OCI-LY3 (cell line): ENCODE data around the gene RELN.

ENCODE experiments used
- H2AFZ ChIP-seq: fragments of 200-600, 300-600 bp; shearing (Covaris generic); 2 replicates; pipeline ENCODE4 v1.6.0; 2014; ENCODE audit warnings: antibody characterized with exemption, low read depth, low read length
- H3K27ac ChIP-seq: fragments of 200-600, 300-600 bp; sonication (generic); 2 replicates; pipeline ENCODE4 v1.5.1; 2014; ENCODE audit warnings: mild to moderate bottlenecking, low read length, moderate library complexity, mixed read lengths
- H3K27me3 ChIP-seq: fragments of 200-600, 300-600 bp; sonication (generic); 2 replicates; pipeline ENCODE4 v1.6.1; 2014; ENCODE audit warnings: low read depth, low read length, mixed read lengths
- H3K36me3 ChIP-seq: fragments of 200-600, 300-600 bp; sonication (generic); replicated peaks from 2 replicates; pipeline ENCODE3; 2014; ENCODE audit warnings: low read depth, low read length, mixed read lengths
- H3K4me1 ChIP-seq: fragments of 300-600, 200-600 bp; sonication (generic); 2 replicates; pipeline ENCODE4 v1.6.1; 2014; ENCODE audit warnings: low read length, mixed read lengths
- H3K4me2 ChIP-seq: fragments of 200-600, 300-600 bp; sonication (generic); 2 replicates; pipeline ENCODE4 v1.6.1; 2014; ENCODE audit warnings: low read length, mixed read lengths
- H3K4me3 ChIP-seq: fragments of 300-600, 200-600 bp; sonication (generic); 2 replicates; pipeline ENCODE4 v1.5.1; 2014; ENCODE audit warnings: antibody characterized with exemption, mild to moderate bottlenecking, low read length, moderate library complexity
- H3K79me2 ChIP-seq: fragments of 300-600, 200-600 bp; shearing (Covaris generic); 2 replicates; pipeline ENCODE4 v1.6.1; 2014; ENCODE audit warnings: mild to moderate bottlenecking, low read length, mixed read lengths
- H3K9ac ChIP-seq: fragments of 300-600, 200-600 bp; shearing (Covaris generic); 2 replicates; pipeline ENCODE4 v1.6.0; 2014; ENCODE audit warnings: mild to moderate bottlenecking, low read length, moderate library complexity
- H3K9me3 ChIP-seq: fragments of 200-600, 300-600 bp; shearing (Covaris generic); 2 replicates; pipeline ENCODE4 v1.6.1; 2014; ENCODE audit warnings: low read length, mixed read lengths; ENCODE audit not compliant: insufficient read depth
- H4K20me1 ChIP-seq: fragments of 200-600, 300-600 bp; sonication (generic); 2 replicates; pipeline ENCODE4 v1.6.1; 2016; ENCODE audit warnings: low read length, mixed read lengths; ENCODE audit not compliant: insufficient read depth
- CTCF ChIP-seq: fragments of 200-600, 300-600 bp; sonication (generic); IDR thresholded peaks from 2 replicates; pipeline ENCODE4 v1.5.1; 2014; ENCODE audit warnings: antibody characterized with exemption, low read length, low read depth
- EZH2phosphoT487 ChIP-seq: fragments of 200-600 bp; shearing (Covaris generic); IDR thresholded peaks from 2 replicates; pipeline ENCODE4 v1.6.1; 2018; ENCODE audit warnings: antibody characterized with exemption, mixed run types, low read depth

The RELN gene

GRCh38 chr7:103687951-103688350, 301.5 kb downstream of the RELN start:
- Histone ChIP-seq H3K9me3 (no peaks in the 10 kb centered on the region), H3K4me3 (no peak overlapping the region), H3K4me1 (no peaks in the 10 kb centered on the region), H3K4me2 (no peak overlapping the region), H3K9ac (no peak overlapping the region), H3K79me2 (no peaks in the 10 kb centered on the region), H4K20me1 (no peaks in the 10 kb centered on the region), H2AFZ (no peak overlapping the region), H3K27ac (no peak overlapping the region), H3K36me3 (no peaks in the 10 kb centered on the region), H3K27me3 (peaks cover 7% of the 10 kb centered on the region; the same call in 1 of the 2 replicates)
- TF ChIP-seq EZH2phosphoT487 (no peak), CTCF (no peak)

- Histone ChIP-seq H4K20me1 (no peaks in the 10 kb centered on the region), H3K79me2 (no peaks in the 10 kb centered on the region), H3K9me3 (no peaks in the 10 kb centered on the region), H3K4me3 (no peak overlapping the region), H3K27ac (no peak overlapping the region), H3K36me3 (no peaks in the 10 kb centered on the region), H2AFZ (no peak overlapping the region), H3K27me3 (peaks cover 10% of the 10 kb centered on the region; the same call in 1 of the 2 replicates), H3K4me1 (no peaks in the 10 kb centered on the region), H3K4me2 (no peak overlapping the region), H3K9ac (no peak overlapping the region)
- no peak for TF ChIP-seq CTCF
- no peak for TF ChIP-seq EZH2phosphoT487
Observed at GRCh38 chr7:103687272-103687671, 302.2 kb downstream of the RELN start.

- Histone ChIP-seq H3K4me1 (no peaks in the 10 kb centered on the region), H4K20me1 (no peaks in the 10 kb centered on the region), H3K27ac (no peak overlapping the region), H3K9me3 (no peaks in the 10 kb centered on the region), H2AFZ (no peak overlapping the region), H3K4me2 (no peak overlapping the region), H3K79me2 (no peaks in the 10 kb centered on the region), H3K9ac (no peak overlapping the region), H3K36me3 (no peaks in the 10 kb centered on the region), H3K27me3 (peaks cover 10% of the 10 kb centered on the region; the same call in 1 of the 2 replicates), H3K4me3 (no peak overlapping the region)
- TF ChIP-seq EZH2phosphoT487, result no peak
- TF ChIP-seq CTCF, result no peak
Observed at GRCh38 chr7:103686763-103687162, 302.7 kb downstream of the RELN start.

GRCh38 chr7:103686064-103686463, 303.4 kb downstream of the RELN start:
- no peaks in the 10 kb centered on the region for H3K9me3 ChIP-seq
- H3K4me2 ChIP-seq, result no peak overlapping the region
- H3K9ac ChIP-seq, result no peak overlapping the region
- no peaks in the 10 kb centered on the region for H3K79me2 ChIP-seq
- H3K4me1 ChIP-seq, result no peaks in the 10 kb centered on the region
- peaks cover 10% of the 10 kb centered on the region; the same call in 1 of the 2 replicates for H3K27me3 ChIP-seq
- no peak overlapping the region for H2AFZ ChIP-seq
- no peak overlapping the region for H3K27ac ChIP-seq
- no peak overlapping the region for H3K4me3 ChIP-seq
- TF ChIP-seq EZH2phosphoT487, result no peak
- no peak for TF ChIP-seq CTCF
- no peaks in the 10 kb centered on the region for H3K36me3 ChIP-seq
- H4K20me1 ChIP-seq, result no peaks in the 10 kb centered on the region
